Tongue (tissue), 2 donors: ENCODE measurements around the gene CDCA4. TPM values are rescaled to one million over a fixed set of nuclear protein-coding genes. Genes with fewer than 3 reads are reported as not detected.
"Not testable (repeated sequence)": the region's sequence is repeated elsewhere in the genome, so short reads cannot be mapped to it uniquely, and the experiment has no call there.

Source experiments
- DNase-seq: peaks from one replicate; pipeline ENCODE4 v3.0.0-alpha.2; 2015
- total RNA-seq: library from RNA; depleted of rRNA; stranded (reverse); fragments of >200 nt; gene quantifications from one replicate; pipeline ENCODE4 v1.2.3, GENCODE V29; 2014

CDCA4 gene
- 23.5 TPM for total RNA-seq

DNA sequence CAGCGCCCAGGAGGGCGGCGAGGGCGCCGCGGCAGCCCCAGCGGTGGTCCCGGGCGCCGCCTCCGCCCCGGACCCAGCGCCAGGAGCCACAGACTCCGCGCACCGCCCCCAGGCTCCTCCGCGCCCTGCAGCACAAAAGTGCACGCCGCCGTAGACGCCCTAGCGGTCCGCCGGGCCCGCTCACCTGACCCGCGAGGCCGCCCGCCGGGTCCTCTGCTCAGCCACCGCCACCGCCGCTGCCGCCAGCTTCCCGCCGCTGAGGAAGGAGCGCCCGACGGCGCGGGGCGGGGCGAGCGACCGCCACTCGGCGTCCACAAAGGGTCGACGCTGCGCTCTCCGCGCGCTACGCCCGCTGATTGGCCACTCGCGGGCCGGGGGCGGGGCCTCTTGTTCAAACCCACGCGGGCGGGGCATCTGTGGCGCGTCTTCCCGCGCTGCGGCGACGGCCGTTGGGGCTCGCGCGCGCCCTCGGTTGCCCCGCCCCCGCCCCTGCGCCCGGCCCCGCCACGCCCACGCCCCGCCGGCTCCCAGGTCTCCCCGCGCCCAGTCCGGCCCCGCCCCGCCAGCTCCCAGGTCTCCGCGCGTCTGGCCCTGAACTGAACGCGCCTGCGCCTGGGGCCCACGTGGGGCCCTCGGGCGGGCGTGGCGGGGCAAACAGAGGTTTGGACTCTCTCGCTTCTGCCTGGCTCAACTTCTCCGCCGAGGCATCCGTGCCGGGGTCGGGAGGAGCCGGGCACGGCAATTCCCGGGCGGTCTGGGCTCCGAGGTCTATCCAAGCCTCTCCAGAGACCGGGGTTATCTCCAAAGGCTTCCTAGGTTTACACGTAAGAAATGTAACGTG is at the start of gene CDCA4:
TSS of gene CDCA4 (minus strand) at position 269 of the 841 bp plus-strand sequence. CDS start 9,154 bp downstream, outside the sequence.
- DNase-seq, result peak; percentile 99

GRCh38 chr14:105069871-105070759 is 49.2 kb upstream of the CDCA4 start:
- no peak for DNase-seq

- DNase-seq, result no peak
Observed at GRCh38 chr14:105069522-105069870, 48.6 kb upstream of the CDCA4 start.

DNA sequence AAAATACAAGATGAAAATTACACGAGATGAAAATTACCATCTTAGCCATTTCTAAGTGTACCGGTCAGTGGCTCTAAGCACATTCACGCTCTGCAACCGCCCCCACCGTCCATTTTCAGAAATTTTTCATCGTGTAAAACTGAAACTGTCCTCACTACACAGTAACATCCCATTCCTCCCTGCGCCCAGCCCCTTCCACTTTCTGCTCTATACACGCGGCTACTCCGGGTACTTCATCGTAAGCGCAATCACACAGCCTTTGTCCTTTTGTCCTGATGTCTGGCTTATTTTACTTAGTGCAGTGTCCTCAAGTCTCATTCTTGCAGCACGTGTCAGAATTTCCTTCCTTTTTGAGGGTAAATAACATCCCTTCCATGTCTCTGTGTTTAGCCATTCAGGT is 47.9 kb upstream of the CDCA4 start:
- no peak for DNase-seq

- no peak for DNase-seq
Observed at GRCh38 chr14:105067969-105068301, 47.1 kb upstream of the CDCA4 start.

GRCh38 chr14:105067140-105067968 is 46.5 kb upstream of the CDCA4 start:
- DNase-seq, result no peak

GRCh38 chr14:105066240-105067071 is 45.6 kb upstream of the CDCA4 start:
- no peak for DNase-seq

DNA sequence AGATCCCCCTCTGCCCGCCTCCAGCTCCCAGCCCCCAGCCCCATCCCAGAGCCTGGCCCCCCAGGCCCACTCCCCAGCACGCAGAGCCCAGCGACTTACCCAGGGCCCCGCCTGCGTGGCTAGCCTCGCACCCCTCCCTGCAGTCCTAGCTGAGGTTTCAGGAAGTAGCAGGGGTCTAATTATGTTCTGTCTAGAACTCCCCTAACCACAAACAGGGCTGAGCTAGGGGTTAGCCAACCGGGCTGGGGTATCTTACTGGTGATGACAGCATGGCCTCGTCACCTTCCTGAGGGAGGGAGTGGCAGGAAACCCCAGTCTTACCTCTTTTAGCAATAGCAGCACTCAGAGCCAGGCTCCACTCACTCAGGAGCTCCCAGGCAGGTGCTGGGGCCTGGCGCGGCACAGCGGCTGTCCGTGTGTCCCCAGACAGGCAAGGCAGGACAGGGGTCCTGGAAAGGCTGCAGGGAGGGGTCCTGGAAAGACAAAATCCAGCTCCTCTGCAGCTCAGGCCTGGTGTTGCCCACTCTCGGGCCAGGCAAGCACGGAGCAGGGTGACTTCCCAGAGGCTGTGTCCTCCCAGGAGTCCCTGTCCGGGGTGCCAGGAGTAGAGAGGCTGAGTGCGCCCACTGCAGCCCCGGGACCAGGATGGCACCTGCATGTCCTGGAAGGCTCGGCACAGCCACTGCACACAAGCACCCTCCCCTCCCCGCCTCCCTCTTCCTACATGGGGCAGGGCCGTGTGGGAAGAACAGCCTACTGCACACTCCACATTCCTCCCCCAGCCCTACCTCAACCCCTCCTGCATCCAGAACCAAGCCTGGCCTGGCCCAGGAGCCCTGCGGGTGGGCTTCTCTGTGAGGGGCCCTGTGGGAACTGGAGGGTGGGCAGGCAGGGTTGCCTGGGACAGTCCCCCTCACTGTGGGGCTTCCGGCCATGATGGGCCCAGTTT is 44.7 kb upstream of the CDCA4 start, which contains the start of gene GPR132:
TSS of gene GPR132 (minus strand) at position 151 of the 949 bp plus-strand sequence. CDS start 10,010 bp downstream, outside the sequence.
- no peak for DNase-seq

- no peak for DNase-seq
Observed at GRCh38 chr14:105064721-105065143, 43.8 kb upstream of the CDCA4 start.

DNA sequence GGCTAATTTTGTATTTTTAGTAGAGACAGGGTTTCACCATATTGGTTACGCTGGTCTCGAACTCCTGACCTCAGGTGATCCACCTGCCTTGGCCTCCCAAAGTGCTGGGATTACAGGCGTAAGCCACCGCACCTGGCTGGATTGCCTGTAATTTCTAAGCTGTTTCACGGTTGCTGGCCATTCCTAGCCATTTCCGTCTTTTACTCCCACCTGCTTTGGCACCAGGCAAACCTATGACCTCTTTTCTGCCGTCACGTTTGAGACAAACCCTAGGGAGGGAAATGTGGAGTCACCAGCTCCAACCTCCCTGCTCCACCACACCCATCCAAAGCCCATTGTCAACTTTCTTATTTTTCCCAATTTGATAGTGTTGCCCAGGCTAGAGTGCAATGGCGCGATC is 43.1 kb upstream of the CDCA4 start:
- no peak for DNase-seq

DNA sequence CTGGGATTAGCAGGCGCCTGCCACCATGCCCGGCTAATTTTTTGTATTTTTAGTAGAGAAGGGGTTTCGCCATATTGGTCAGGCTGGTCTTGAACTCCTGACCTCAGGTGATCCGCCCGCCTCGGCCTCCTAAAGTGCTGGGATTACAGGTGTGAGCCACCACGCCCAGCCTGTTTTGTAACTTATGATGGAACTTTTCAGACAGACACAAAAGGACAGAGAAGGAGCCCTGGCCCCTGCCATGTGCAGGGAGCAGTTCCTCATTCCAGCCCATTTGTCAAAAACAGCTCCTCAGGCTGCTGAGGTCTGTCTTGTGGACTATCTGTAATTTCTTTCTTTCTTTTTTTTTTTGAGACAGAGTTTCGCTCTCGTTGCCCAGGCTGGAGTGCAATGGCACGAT is 42.6 kb upstream of the CDCA4 start:
- not testable (repeated sequence) for DNase-seq

GRCh38 chr14:105063056-105063455 is 42.2 kb upstream of the CDCA4 start:
- no peak for DNase-seq

DNA sequence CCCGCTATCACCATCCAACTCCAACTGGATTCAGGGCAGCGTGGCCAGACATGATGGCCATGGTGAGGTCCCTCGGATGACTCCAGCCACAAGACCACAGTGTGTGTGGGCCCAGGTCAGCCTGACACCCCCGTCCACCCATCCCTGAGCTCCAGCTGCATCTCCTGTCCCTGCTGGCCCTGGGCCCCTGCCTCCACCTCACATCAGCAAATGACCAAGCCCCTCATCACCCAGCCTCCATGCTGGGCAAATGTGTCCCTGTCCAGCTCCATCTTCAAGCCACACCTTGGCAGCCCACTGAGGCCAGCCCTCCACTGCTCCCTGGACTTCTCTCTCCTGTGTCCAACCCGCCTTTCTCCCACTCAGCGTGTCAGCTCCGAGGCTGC is 41.2 kb upstream of the CDCA4 start:
- no peak for DNase-seq

DNA sequence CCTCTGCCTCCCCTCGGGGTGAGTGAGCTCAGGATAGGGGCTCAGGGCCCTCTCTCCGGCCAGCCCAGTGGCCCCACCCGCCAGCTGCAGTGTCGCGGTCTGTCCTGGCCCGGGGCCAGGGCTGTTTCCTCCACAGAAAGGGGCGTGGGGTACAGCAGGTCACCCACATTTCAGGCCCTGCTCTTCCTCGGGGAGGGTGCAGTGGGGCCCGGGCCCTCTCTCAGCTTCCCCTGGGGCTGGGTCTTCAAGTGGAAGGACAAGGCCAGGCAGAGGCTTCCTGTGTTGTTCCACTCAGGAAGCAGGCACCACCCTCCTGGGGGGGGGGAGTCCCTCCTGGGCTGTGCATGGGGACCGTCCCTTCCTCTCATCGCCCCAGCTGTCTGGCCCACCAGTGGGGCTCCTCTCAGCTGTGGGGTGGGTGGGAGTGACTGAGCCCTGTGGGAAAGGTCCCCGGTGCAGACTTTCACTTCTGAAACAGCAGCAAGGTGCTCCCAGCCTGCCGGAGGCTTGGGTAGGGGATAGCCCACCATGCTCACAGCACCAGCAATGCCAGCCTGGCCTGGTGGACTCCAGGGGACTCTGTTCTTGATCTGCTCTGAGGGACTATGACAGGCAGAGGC is 40.7 kb upstream of the CDCA4 start:
- DNase-seq, result no peak

DNA sequence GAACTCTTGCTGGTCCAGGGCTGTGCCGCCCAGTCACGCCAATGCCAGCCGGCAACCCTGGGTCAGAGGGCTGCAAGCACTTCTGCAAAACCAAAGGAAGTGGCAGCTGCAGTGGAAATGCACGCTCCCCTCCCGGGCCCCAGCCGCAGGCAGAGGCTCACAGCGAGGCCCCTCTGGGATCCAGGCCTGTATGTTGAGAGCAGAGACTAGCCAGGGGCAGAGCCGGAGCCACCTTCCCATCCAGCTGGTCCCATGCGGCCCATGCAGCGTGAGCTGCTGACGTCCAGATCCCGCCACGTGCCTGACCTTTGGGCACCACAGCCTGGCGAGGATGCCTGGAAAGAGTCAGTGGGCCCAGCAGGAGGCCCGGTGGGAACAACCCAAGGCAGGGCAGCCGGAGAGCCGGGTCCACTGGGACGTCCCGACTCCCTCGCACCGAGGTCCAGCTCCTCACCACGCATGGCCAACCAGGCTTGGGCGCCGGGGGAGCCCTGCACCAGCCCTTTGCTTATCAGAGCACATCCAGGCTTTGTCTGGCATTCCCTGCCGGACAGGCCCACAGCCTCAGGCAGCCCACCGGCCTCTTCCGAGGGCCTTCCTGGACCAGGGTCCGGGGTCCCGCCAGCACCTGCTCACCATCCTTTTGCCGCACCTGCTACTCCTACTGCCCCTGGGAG is 40.0 kb upstream of the CDCA4 start:
- DNase-seq, result peak; percentile 73

GRCh38 chr14:105059925-105060565 is 39.2 kb upstream of the CDCA4 start:
- no peak for DNase-seq

GRCh38 chr14:105059035-105059924 is 38.4 kb upstream of the CDCA4 start:
- DNase-seq, result peak; percentile 64
